GM10248 (cell line): ENCODE measurements around the gene IQCN.

Experiments
- CTCF ChIA-PET: fragments of 300-600 bp; sonication (Branson Sonifier 250); formaldehyde crosslinking; extraction: SDS; loops from one replicate; lab custom pipeline; 2021; ENCODE audit warnings: antibody characterized with exemption; lab: Yijun Ruan, JAX
- POLR2A ChIA-PET: fragments of 350-650 bp; sonication (Branson Sonifier 250); formaldehyde crosslinking; extraction: SDS; loops from one replicate; lab custom pipeline; 2020; ENCODE audit warnings: antibody characterized with exemption; lab: Yijun Ruan, JAX
- DNase-seq: peaks from one replicate; pipeline ENCODE4 v3.0.0; 2012; ENCODE audit errors: extremely low spot score
- TF ChIP-seq, protein P1 (sequence below): IDR thresholded peaks from 2 replicates; pipeline ENCODE4 v1.5.1; 2012; ENCODE audit warnings: mild to moderate bottlenecking, low read depth; ENCODE audit errors: extremely low read depth, missing control alignments, control extremely low read depth

Gene IQCN

GRCh38 chr19:18225702-18226468 is 48.4 kb downstream of the IQCN start, which contains the start of gene PDE4C:
PDE4C (minus strand) TSS chr19:18226438; CDS start chr19:18226415, 23 bp downstream.
- ChIA-PET CTCF (interaction anchor here (0.9 kb wide), 1 partner anchor 26 kb away, joined by 5 read pairs; no protein-coding TSS in a partner anchor), POLR2A (interaction anchor here (1.8 kb wide), 1 partner anchor 54 kb away, joined by 11 read pairs; no protein-coding TSS in a partner anchor)
- no peak for DNase-seq
- TF ChIP-seq, protein P1, sequence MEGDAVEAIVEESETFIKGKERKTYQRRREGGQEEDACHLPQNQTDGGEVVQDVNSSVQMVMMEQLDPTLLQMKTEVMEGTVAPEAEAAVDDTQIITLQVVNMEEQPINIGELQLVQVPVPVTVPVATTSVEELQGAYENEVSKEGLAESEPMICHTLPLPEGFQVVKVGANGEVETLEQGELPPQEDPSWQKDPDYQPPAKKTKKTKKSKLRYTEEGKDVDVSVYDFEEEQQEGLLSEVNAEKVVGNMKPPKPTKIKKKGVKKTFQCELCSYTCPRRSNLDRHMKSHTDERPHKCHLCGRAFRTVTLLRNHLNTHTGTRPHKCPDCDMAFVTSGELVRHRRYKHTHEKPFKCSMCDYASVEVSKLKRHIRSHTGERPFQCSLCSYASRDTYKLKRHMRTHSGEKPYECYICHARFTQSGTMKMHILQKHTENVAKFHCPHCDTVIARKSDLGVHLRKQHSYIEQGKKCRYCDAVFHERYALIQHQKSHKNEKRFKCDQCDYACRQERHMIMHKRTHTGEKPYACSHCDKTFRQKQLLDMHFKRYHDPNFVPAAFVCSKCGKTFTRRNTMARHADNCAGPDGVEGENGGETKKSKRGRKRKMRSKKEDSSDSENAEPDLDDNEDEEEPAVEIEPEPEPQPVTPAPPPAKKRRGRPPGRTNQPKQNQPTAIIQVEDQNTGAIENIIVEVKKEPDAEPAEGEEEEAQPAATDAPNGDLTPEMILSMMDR = no peak

DNA sequence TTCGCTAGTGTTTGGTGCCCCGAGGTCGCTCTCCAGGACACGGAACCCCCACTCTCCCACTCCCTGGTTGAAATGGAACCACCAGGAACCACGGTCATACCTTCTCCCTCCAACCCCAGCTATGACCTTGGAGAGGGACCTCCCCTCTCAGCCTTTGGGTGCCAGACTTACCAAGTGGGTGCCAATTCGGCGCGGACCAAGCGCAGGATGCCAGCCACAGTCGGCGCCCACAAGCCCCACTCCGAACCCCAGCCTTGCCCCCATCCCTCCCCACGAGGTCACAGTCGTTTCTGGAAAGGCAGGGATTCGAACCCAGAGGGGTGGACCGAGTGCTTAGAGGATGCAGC is 48.9 kb downstream of the IQCN start:
- CTCF ChIA-PET = no interaction called here
- no peak for DNase-seq
- POLR2A ChIA-PET = interaction anchor here (1.5 to 1.8 kb wide), 2 partner anchors 21 to 54 kb away, joined by 3 to 11 read pairs; partner anchors contain the start of gene RAB3A
- TF ChIP-seq, protein P1 = no peak

DNA sequence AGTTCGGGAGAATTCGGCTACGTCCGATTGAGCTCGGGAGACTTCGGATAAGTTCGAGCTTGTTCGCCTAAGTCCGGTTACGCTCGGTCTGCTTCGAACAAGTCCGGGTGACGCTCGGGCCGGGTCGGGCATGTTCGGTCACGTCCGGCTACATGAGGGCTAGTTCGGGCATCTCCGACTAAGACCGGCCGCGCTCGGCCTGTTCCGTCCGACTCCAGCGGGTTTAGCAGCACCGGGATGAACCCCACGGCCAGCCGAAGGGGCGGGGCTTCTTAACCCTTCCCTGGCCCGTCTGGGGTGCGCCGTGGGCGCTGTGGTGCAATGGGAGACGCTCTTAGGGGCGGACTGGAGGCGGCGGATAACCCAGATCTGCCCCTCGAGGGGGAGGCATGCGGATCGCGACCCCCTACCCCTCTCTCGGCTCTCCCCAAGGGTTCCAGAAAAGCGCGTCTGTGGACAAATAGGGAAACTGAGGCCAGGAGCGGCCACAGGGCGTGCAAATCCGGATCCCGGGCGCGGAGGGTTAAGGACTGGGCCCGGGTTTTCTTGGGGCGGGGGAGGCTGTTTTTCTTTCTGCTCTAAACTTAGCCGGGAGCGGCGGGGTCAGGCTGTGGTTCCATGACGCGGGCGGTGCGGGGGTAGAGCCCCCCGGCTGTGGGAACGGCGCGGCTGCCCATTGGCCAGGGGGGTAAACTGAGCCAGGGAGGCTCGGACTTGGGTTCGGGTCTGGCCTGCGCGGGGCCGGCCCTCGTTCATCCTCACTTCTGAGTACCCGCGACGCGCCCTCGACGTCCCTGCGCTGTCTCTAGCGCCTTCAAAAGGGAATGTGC is 49.5 kb downstream of the IQCN start:
- POLR2A ChIA-PET = interaction anchor here (0.8 to 1.8 kb wide), 7 partner anchors 21 to 57 kb away, joined by 3 to 11 read pairs (median 5); partner anchors contain the start of genes JUND, MPV17L2 and RAB3A
- CTCF ChIA-PET = interaction anchor here (1.0 to 6.5 kb wide), 9 partner anchors 9 to 190 kb away, joined by 3 to 57 read pairs (median 7); no protein-coding TSS in a partner anchor
- DNase-seq = peak; percentile 97

DNA sequence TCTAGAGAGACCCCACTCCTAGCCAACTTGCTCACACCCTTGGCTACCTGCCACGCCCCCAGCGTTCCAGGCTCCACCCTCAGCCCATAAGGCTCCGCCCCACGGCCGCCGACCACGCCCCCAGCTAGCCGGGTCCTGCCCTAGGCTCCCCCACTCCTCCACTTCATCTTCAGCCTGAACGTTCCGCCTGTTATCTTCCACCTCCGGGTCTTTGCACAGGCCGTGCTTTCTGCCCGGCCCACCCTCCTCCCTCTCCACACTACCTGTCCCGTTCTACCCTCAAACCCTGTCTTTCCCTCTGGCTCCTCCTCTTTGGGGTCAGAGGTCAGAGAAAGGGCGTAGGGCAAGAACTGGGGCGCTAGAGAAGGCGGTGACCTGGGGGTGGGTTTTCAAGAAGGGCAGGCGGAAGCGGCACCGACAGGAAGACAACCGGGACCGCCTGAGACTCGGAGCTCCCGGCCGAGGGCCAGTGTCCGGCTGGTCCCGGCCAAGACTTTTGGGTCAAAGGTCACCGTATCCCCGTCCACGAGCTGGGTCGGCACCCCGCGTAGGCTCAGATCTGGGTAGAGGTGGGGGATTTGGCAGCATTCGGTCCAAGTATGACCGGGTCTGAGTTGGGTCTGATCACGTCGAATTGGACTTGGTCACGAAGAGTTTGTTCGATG is 50.3 kb downstream of the IQCN start:
- peak; percentile 60 for DNase-seq
- ChIA-PET POLR2A (interaction anchor here (0.8 to 1.5 kb wide), 6 partner anchors 20 to 58 kb away, joined by 3 to 10 read pairs (median 4); partner anchors contain the start of genes JUND, MPV17L2 and RAB3A), CTCF (interaction anchor here (1.0 to 6.5 kb wide), 10 partner anchors 9 to 190 kb away, joined by 3 to 57 read pairs (median 6); no protein-coding TSS in a partner anchor)
- TF ChIP-seq, protein P1 = no peak

More for the DNA sequence above, 49.5 kb downstream of the IQCN start:
- TF ChIP-seq, protein P1 = no peak

DNA sequence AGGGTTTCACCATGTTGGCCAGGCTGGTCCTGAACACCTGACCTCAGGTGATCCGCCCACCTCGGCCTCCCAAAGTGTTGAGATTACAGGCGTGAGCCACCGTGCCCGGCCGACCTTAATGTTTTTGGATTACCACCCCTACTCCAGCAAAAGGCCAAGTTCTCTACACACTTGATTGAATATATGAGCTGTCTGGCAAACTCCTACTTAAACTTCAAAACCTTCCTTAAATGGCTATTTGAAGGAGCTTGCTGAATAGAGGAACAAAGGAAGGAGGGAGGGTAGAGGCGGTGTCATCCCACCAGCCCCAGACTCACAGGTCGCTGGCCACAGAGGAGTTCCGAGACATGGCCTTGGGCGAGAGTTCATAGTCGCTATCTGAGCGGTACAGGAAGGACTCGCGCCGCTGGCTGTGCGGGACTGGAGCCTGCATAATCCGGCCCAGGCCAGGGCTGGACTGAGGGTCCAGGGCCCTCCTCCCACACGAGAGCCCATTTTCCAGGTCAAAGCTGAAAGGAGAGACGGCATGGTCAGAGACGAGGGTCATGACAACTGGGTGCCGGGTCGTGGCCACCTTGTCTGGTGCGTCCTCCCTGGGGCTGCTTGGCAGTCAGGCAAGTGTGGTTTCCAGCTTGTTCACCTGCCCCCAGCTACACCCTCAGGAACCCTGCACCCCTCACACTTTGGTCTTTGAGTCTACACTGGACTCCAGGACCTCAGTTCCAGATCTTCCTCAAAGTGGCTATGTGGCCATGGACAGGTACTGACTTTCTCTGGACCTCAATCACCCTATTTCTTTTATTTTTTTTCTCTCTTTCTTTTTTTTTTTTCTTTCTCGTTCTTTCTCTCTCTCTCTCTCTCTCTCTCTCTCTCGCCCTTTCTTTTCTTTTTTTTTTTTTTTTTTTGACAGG is 52.2 kb downstream of the IQCN start:
- TF ChIP-seq, protein P1 = no peak
- CTCF ChIA-PET = interaction anchor here (1.3 to 6.5 kb wide), 6 partner anchors 8 to 57 kb away, joined by 3 to 57 read pairs (median 24); partner anchors contain the start of gene RAB3A
- POLR2A ChIA-PET = no interaction called here
- DNase-seq = no peak
